Sigmoid colon (tissue), 7 donors: ENCODE measurements around the gene HOXB9. TPM values are rescaled to one million over a fixed set of nuclear protein-coding genes. Genes with fewer than 3 reads are reported as not detected.
A peak's percentile ranks its signal among the peaks of the same experiment; 100 is the strongest.

Experiments used
- DNase-seq: peaks from one replicate; pipeline ENCODE4 v3.0.0-alpha.2; 2019
- H3K27ac ChIP-seq, 4 donors: fragments of 200-600 bp; sonication (generic); one replicate each; pipeline ENCODE4 v1.5.1; 2016 to 2019; ENCODE audit warnings: mild to moderate bottlenecking in 1 of 4
- H3K27me3 ChIP-seq, 3 donors: fragments of 200-600 bp; sonication (generic); one replicate each; pipeline ENCODE4 v1.5.1; 2019; ENCODE audit warnings: mild to moderate bottlenecking in 1 of 3
- H3K36me3 ChIP-seq, 4 donors: fragments of 200-600 bp; sonication (generic); one replicate each; pipeline ENCODE4 v1.5.1; 2016 to 2019
- H3K4me1 ChIP-seq, 4 donors: fragments of 200-600 bp; sonication (generic); one replicate each; pipeline ENCODE4 v1.5.1; 2017 to 2019
- H3K4me3 ChIP-seq, 4 donors: fragments of 200-600 bp; sonication (generic); one replicate each; pipeline ENCODE4 v1.5.1; 2017 to 2019; ENCODE audit warnings: mild to moderate bottlenecking in 2 of 4, moderate library complexity in 1 of 4
- H3K9me3 ChIP-seq, 4 donors: fragments of 200-600 bp in 3 of 4; sonication (generic) in 3 of 4; one replicate each; pipeline versions ENCODE4 v1.5.1 to v1.6.1; 2013 to 2019
- CTCF ChIP-seq, 4 experiments: fragments of 450-650 bp in 3 of 4; fragments of 200-600 bp in 1 of 4; IDR thresholded peaks; one replicate each; pipeline ENCODE4 v1.5.1; 2016 to 2019; ENCODE audit warnings: antibody characterized with exemption in 4 of 4, mild to moderate bottlenecking in 3 of 4, moderate library complexity in 2 of 4
- EP300 ChIP-seq, 4 donors: sonication (generic); formaldehyde crosslinking; IDR thresholded peaks; one replicate each; pipeline ENCODE4 v1.6.1; 2017; ENCODE audit warnings: antibody characterized with exemption in 4 of 4
- POLR2A ChIP-seq, 2 donors: fragments of 450-650 bp; IDR thresholded peaks; one replicate each; pipeline ENCODE4 v1.6.1; 2016; ENCODE audit warnings: antibody characterized with exemption in 2 of 2, mild to moderate bottlenecking in 2 of 2, moderate library complexity in 2 of 2
- POLR2AphosphoS5 ChIP-seq, 4 donors: sonication (generic); formaldehyde crosslinking; IDR thresholded peaks; one replicate each; pipeline ENCODE4 v1.6.1; 2017; ENCODE audit warnings: antibody characterized with exemption in 4 of 4
- WGBS, 2 donors: extraction: QIAGEN DNeasy Blood & Tissue Kit; methylation state at CpG; one replicate each; pipeline ENCODE4 v1.1.7; 2013; 5-methylcytosine and 5-hydroxymethylcytosine counted together
- intact Hi-C: fragments of 100-400 bp; cut with DNase I; formaldehyde crosslinking; loops from one replicate; pipeline ENCODE4 v1.15.1; 2023
- polyA plus RNA-seq, 3 donors: library from polyadenylated mRNA; stranded (reverse); fragments of 200-250 nt; gene quantifications; one replicate each; pipeline ENCODE4 v1.2.3, GENCODE V29; 2013
- total RNA-seq, 4 donors: library from RNA; depleted of rRNA; stranded (reverse); fragments of >200 nt; gene quantifications; one replicate each; pipeline ENCODE4 v1.1.0, GENCODE V29; 2016
- donor health status: healthy with polysubstance abuse.
- donor health status: Bipolar disorder and iron deficiency.
- donor health status: healthy.

HOXB9 gene
- total and polyA plus RNA-seq, 7 donors, result 0.28 to 52.1 (median 18.0) TPM; not detected in 3

DNA sequence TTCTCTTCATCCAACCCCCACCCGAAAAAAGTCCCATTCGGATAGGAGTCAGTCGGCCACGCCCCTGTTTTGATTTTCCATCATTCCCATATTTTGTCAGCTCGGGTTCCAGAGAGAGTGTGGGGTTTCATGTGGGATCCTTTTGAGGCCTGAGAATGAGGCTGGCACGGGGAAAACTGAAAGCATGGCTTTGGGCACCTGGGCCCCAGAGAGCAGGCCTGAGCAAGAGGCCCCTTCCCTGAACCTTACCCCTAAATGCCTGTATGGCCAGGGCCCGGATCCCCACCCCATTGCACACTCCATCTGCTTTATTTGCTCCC, 43.4 kb downstream of the HOXB9 start:
- Histone ChIP-seq H3K4me1 (peaks cover 0 to 66% (median 46%) of the 10 kb centered on the region in 4 donors), H3K27ac (peak overlapping the region; percentile 94 to 99 (median 96))
- no peak for DNase-seq

DNA sequence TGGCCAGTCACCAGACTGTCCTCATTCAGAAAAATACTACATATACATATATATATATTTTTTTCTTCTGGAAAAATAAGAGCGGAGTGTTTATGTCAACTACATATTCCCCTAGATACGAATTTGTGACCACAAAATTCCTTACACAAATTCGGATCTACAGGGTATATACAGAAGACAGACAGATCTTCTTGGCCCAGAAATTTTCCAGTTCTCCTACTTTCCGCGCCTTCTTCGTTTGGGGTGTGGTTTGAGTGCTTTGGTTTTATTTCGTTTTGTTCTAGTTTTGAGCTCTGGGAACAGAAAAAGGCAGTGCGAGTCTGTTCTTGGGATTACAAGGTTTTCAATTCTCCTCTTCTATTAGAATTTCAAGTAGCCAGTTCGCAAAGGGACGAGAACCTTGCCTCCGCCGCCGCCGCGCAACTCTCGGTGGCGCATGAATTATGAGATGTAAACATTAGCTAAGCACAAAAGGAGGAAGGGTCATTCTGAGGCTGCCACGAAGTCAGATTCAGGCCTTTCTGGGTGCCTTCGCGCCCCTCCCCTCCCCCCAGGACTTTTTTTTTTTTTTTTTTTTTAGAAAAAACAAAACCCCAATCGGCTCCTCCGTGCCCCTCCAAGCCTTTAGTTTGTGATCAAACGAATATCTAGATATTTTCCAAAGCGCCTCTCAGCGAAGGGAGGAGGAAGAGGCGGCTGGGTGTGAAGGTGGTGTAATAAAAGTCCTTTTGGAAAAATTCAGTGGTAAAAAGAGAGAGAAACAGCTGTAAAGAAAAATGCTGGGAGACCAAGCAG, 46.2 kb downstream of the HOXB9 start:
- no peak for DNase-seq
- 8 to 28% methylated on average over 26 of the region's 26 CpGs for WGBS, 2 donors
- Histone ChIP-seq H3K27ac (peak overlapping the region; percentile 94 to 99 (median 96)), H3K27me3 (no peaks in the 10 kb centered on the region), H3K4me1 (peaks cover 0 to 74% (median 53%) of the 10 kb centered on the region in 4 donors), H3K4me3 (peak overlapping the region; percentile 66 to 84 (median 70)), H3K36me3 (no peaks in the 10 kb centered on the region), H3K9me3 (no peaks in the 10 kb centered on the region)
- TF ChIP-seq POLR2A (IDR thresholded peaks at IDR 0.05) (peak in 1 of 2 donors; percentile 8), POLR2AphosphoS5 (IDR thresholded peaks at IDR 0.05) (peak in 3 of 4 donors; percentile 64 to 75 (median 72)), EP300 (IDR thresholded peaks at IDR 0.05) (no peak)
- intact Hi-C loops, result no loop called here

More for the DNA sequence above, 43.4 kb downstream of the HOXB9 start:
- WGBS, 2 donors, result 42 to 43% methylated on average over 7 of the region's 7 CpGs
- TF ChIP-seq POLR2A (IDR thresholded peaks at IDR 0.05) (no peak), EP300 (IDR thresholded peaks at IDR 0.05) (no peak), CTCF (IDR thresholded peaks at IDR 0.05) (no peak), POLR2AphosphoS5 (IDR thresholded peaks at IDR 0.05) (no peak)
- H3K27me3 ChIP-seq, result no peaks in the 10 kb centered on the region
- intact Hi-C loops, result no loop called here
- peak overlapping the region; percentile 66 to 84 (median 70) for H3K4me3 ChIP-seq
- no peaks in the 10 kb centered on the region for H3K36me3 ChIP-seq
- H3K9me3 ChIP-seq, result no peaks in the 10 kb centered on the region

GRCh38 chr17:48579471-48579759, 46.7 kb downstream of the HOXB9 start:
- Histone ChIP-seq H3K4me3 (peak overlapping the region; percentile 66 to 84 (median 70)), H3K4me1 (peaks cover 0 to 74% (median 54%) of the 10 kb centered on the region in 4 donors), H3K9me3 (no peaks in the 10 kb centered on the region), H3K27ac (peak overlapping the region in 3 of 4 donors; percentile 95 to 99 (median 97)), H3K27me3 (no peaks in the 10 kb centered on the region), H3K36me3 (no peaks in the 10 kb centered on the region)
- intact Hi-C loops, result no loop called here
- 38 to 45% methylated on average over 7 of the region's 7 CpGs for WGBS, 2 donors
- no peak for TF ChIP-seq CTCF (IDR thresholded peaks at IDR 0.05)
- no peak for TF ChIP-seq POLR2A (IDR thresholded peaks at IDR 0.05)
- no peak for TF ChIP-seq POLR2AphosphoS5 (IDR thresholded peaks at IDR 0.05)
- no peak for TF ChIP-seq EP300 (IDR thresholded peaks at IDR 0.05)
- DNase-seq, result no peak

DNA sequence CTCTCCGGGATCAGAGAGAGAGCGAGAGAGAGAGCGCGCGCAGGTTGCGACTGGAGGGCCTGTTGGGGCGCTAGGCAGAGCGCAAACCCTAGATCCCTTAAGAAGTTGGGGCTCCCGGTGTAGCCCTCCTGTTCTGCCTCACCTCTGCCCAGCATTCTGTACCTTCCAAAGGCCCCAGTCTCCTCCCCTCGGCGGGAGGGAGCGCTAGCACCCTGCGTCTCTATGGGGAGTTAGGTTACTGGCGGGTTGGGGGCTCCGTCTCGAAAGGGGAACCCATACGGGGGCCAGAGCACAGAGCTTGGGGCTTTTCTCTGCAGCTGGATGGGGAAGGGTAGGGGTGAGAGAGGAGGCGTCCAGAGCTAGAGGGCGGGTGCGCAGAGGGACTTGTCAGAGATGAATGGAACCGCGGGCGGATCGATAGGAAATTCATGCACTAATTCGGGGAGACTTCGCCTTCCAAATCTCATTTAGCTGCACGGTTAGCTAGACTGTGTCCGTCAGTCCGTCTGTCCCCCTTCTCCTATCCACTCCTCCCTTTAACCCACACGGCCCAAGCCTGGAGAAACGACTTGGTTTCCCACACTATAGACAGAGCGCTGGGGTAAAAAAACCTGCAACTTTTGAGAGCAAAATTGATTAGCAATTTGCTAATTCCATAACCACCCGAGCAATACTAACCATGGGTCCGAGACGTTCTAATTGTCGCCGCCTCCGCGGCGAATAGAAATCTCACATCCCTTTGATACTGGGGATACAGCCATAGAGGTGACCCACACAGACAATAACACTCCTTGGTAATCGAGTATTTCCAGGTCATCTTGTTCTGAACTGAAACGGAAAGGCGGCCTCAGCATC, 47.3 kb downstream of the HOXB9 start:
- H3K36me3 ChIP-seq, result no peaks in the 10 kb centered on the region
- no peaks in the 10 kb centered on the region for H3K27me3 ChIP-seq
- TF ChIP-seq EP300 (IDR thresholded peaks at IDR 0.05), result no peak
- no peak for TF ChIP-seq POLR2A (IDR thresholded peaks at IDR 0.05)
- no peak for TF ChIP-seq POLR2AphosphoS5 (IDR thresholded peaks at IDR 0.05)
- TF ChIP-seq CTCF (IDR thresholded peaks at IDR 0.05), result no peak
- H3K4me3 ChIP-seq, result peak overlapping the region; percentile 66 to 84 (median 70)
- no peak for DNase-seq
- WGBS, 2 donors, result 31 to 44% methylated on average over 43 of the region's 43 CpGs
- intact Hi-C loops, result no loop called here
- H3K4me1 ChIP-seq, result peaks cover 0 to 74% (median 54%) of the 10 kb centered on the region in 4 donors
- no peaks in the 10 kb centered on the region for H3K9me3 ChIP-seq
- peak overlapping the region; percentile 94 to 99 (median 96) for H3K27ac ChIP-seq
